G401.6 (cell line): Measurements from ENCODE around the gene CALY.
"Not testable (repeated sequence)": the region's sequence is repeated elsewhere in the genome, so short reads cannot be mapped to it uniquely, and the experiment has no call there.

ENCODE experiments used
- FAIRE-seq: peaks from 2 replicates; lab custom pipeline; 2012; peaks lifted over from hg19 to GRCh38; lab: Jason Lieb, UNC

Gene CALY, protein sequence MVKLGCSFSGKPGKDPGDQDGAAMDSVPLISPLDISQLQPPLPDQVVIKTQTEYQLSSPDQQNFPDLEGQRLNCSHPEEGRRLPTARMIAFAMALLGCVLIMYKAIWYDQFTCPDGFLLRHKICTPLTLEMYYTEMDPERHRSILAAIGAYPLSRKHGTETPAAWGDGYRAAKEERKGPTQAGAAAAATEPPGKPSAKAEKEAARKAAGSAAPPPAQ

DNA sequence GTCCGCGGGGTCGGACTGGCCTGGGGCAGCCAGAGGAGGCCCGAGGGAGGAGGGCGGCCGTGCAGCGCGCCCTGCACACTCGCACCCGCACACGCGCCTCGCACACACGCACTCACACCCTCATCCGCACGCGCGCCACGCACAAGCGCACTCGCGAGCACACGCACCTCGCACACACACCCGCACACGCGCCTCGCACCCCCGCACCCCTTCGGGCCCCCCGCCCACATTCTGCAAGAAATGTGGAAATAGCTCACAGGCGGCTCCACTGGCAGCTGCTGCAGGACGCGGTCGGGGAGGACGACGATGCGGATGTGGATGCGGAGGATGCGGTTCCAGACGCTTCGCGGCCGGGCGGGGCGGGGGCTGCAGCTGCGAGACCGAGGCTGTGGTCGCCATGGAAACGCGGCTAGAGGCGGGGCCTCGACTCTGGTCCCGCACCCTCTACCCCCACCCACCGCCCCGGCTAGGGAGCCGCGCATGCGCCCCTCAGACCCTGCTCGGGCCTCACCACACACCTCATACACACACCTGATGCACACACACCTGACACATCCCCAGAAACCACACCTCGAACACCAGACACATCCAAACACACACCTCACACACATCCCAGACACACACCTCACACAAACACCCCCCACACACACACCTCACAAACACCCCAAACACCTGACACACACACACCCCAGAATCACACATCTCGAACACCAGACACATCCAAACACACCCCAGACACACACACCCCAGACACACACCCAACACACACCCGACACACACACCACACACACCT is at the start of gene CALY:
TSS of gene CALY (minus strand) at position 320 of the 793 bp plus-strand sequence. CDS start 7,907 bp downstream, outside the sequence.
- FAIRE-seq = no peak

DNA sequence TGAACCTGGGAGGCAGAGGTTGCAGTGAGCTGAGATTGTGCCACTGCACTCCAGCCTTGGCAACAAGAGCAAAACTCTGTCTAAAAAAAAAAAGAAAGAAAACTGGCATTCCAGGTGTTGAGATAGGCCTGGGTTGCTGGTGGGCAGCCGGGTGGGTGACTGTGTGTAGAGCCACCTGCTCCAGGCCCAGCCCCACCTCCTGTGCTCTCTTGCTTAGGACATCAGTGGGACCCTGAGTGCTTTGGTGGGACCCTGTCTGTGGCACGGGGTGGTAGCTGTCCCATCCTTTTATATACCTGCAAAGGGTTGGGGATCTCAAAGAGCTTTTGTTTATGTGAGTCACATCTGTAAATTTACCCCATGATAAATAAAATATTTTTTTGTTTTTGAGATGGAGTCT is 48.5 kb upstream of the CALY start:
- FAIRE-seq = no peak

DNA sequence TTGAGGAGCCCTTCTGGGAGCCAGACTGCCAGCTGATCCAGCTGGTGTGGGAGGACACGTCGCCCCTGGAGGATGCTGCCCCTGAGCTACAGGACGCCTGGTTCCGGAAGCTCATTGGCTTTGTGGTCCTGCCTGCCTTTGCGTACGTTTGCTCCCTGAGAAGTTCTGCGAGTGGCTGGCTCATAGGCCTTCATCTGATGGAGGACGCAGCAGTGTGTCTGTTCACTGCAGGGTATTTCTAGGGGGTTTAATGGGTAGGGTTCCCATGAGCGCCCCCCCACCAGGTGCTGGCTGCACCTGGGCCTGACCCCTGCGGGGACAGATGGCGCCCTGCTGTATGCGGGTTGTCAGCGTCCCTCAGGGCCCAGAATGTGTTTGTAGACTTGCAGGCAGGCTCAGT is 47.4 kb upstream of the CALY start:
- no peak for FAIRE-seq

DNA sequence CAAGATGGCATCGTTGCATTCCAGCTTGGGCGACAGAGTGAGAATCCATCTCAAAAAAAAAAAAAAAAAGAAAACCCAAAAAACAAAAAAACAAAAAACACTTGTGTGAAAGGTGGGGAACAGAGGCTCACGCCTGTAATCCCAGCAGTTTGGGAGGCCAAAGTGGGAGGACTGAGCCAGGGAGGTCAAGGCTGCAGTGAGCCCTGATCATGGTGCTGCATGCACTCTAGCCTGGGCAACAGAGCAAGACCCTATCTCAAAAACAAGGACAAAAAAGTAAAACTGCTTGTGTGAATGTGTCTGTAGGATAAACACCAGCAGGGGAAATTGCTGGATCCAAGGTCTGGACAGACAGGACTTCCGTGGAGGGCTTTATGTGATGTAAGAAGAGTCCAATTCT is 46.9 kb upstream of the CALY start:
- no peak for FAIRE-seq

DNA sequence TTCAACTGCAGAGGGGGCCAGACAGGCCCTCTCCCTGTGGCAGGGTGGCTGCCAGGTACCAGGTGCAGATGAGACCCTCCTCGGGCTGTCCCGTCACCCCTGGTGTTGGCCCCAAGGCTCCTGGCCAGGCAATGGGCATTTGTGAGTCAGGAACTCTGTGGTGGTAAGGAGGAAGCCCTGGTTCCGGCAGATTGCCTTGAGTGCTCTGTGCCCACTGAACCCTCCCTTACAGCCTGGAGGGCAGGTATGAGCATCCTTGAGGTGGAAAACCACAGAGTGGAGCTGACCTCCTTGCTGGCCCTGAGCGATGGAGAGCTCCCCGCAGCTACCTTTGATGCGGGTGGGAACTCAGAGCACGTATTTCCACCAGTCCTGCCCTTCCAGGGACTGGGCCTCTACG is 44.3 kb upstream of the CALY start:
- no peak for FAIRE-seq

DNA sequence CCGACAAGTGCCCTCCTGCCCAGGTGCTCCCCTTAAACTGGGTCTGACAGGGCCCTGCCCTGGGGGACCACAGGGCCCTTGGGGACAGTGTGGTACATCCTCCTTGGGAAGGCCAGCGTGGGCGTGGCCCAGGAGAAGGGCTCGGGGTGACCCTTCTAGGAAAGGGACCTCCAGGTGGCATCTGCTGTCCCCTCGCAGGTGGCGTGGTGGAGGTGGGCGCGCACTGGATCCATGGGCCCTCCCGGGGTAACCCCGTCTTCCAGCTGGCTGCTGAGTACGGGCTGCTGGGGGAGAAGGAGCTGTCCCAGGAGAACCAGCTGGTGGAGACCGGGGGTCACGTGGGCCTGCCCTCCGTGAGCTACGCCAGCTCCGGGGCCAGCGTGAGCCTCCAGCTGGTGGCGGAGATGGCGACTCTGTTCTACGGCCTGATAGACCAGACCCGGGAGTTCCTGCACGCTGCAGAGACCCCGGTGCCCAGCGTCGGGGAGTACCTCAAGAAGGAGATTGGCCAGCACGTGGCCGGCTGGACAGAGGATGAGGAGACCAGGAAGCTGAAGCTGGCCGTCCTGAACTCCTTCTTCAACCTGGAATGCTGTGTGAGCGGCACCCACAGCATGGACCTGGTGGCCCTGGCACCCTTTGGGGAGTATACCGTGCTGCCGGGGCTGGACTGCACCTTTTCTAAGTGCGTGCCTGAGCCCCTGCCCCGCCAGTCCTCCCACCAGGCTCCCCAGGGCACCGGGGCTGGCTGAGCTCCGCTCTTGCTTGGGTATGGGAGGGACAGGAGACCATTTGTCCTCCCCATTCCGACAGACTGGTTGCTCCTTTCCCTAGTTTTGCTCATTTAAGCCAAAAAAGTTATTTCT is 43.3 kb upstream of the CALY start:
- FAIRE-seq = no peak

DNA sequence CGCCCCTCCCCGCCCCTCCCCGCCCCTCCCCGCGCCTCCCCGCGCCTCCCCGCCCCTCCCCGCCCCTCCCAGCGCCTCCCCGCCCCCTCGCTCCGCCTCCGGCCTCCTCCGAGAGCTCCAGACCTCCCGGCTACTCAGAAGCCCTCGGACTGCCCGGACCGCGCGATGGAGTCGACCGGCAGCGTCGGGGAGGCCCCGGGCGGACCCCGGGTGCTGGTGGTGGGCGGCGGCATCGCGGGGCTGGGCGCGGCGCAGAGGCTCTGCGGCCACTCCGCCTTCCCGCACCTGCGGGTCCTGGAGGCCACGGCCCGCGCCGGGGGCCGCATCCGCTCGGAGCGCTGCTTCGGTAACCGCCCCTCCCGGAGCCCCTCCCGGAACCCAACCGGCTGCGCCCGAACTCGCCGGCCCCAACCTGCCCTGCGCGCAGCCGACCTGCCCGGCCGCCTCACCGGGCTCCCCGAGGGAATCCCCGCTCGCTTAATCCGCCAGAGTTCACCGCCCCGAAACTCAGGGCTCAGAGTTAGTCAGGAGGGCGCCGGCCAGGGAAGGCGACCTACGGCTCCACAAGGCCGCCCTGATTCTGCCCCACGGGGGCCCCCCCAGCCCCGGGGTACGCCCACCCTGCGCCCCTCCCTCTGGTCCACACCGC is 42.6 kb upstream of the CALY start, which contains the start of gene PAOX:
TSS of gene PAOX (plus strand) at position 111 of the 649 bp plus-strand sequence. CDS start at position 166, 55 bp downstream.
- FAIRE-seq = no peak

DNA sequence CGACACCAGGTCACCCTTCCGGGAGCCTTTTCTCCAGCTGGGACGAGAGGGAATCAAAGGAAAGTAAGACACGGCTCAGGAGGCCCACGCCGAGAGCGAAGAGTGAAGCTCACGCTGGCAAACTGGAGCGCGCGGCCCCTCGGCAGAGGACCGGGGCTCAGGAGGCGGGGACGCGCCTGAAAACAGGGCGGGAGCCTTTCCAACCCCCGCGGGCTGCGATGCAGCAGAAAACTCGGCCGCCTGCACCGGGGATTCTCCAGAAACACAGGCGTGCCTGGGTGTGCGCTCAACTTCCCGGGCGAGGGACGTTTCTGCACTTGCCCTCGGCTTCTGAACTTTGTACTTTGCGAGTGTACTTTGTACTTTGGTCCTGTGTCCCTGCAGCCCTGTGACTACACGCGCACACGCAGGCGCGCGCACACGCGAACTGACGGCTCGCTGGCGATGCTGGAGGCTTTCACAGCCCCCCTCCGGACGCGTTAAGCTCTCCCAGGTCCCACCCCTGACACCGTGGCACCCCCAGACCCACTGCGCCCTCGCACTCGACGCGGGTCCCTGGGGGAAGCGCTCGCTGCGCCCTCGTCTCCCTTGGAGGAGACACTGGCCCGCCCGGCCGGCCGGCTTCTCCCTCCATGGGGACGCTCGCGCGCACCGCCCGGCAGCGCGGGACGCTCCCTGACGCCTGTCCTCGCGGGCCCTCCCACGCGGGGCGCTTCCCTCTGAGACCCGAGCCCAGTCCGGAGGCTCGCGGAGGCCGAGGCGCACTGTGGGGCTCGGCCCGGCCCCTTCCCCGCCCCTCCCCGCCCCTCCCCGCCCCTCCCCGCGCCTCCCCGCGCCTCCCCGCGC is 41.8 kb upstream of the CALY start:
- no peak for FAIRE-seq

DNA sequence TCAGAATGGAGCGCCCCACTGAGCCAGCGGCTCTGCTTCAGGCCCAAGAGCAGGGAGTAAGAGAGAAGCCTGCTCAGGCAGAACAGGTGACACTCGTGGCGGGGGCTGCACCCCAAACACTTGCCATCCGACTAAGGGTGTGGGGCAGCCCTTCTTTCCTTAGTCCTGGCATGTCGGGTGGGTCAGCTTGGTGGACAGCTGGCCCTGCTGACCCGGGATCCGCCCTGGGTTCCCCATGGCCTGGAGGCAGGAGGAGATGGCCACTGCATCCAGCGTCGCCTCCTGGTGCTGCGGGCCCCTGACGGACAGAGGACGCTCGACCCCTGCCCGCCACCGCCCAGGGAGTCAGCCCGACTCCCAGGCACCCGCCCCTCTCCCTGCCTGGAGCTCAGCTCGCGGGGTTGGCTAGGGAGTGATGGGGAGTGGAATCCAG is 41.1 kb upstream of the CALY start:
- FAIRE-seq = no peak

DNA sequence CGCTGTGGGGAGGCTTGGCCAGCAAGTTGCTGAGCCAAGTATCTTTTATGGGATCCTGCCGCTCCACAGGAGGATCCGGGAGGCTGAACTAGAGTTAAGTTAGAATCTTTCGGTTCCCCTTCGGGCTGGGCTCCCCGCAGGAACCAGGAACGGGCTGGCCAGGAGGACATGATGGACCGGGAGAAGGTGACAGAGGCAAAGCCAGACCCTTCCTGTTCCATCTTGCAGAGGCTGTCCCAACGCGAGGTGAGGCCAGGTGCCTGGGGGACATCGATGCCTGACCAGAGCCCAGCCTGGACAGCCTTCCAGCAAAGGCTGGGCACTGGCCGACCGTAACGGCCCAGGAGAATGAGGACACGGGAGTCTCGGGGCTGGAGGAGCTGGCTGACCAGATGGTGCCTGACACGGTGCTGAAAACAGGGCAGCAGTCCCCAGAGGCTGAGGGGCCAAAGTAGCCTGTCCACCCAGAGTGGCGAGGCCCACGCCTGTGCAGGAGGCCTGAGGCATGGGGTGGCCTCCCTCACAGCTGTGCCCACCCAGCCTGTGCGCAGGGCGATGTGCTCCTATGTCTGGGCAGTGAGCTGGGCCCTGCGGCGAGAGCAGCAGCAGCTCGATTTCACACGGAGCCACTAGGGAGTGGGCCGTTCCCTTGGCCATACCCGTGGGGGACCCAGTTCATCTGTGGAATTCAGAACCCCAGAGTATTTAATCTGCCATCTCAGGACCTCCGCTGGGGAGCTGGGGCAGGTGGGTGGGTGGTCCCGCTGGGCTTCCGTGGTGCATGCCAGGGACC is 40.5 kb upstream of the CALY start:
- FAIRE-seq = no peak

DNA sequence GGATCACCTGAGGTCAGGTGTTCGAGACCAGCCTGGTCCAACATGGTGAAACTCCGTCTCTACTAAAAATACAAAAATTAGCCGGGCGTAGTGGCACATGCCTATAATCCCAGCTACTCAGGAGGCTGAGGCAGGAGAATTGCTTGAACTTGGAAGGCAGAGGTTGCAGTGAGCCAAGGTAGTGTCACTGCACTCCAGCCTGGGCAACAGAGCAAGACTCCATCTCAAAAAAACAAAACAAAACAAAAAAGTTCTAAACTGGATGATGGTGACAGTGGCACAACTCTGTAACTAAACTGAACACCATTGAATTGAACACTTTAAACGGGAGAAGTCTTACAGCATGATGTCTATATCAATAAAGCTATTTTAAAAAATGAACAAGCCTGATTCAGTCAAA is 39.5 kb upstream of the CALY start:
- FAIRE-seq = not testable (repeated sequence)

DNA sequence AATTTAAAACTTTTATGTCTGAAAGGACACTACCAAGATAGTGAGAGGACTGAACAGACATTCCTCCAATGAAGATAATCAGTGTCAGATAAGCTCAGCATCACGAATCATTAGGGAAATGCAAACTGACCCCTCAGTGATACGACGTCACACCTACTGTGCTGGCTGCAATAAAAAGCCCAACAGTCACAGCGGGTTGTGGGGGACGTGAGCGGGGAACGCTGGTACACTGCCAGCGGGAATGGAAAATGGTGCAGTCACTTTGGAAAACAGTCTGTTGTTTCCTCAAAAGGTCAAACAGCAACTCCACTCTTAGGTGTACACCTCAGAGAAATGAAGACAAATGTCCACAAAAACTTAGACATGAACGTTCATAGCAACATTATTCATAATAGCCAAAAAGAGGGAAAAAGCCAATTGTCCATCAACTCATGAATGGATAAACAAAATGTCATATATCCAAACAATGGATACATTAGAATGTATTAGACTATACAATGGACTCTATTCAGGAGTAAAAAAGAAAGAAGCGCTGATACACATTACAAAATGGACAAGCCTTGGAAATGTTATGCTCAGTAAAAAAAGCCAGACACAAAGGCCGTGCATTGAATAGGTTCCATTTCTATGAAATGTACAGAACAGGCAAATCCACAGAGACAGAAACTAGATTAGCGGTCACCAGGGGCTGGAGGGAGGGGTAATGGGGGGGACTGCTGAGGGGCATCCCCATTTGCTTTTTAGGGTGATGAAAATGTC is 38.8 kb upstream of the CALY start:
- FAIRE-seq = no peak

DNA sequence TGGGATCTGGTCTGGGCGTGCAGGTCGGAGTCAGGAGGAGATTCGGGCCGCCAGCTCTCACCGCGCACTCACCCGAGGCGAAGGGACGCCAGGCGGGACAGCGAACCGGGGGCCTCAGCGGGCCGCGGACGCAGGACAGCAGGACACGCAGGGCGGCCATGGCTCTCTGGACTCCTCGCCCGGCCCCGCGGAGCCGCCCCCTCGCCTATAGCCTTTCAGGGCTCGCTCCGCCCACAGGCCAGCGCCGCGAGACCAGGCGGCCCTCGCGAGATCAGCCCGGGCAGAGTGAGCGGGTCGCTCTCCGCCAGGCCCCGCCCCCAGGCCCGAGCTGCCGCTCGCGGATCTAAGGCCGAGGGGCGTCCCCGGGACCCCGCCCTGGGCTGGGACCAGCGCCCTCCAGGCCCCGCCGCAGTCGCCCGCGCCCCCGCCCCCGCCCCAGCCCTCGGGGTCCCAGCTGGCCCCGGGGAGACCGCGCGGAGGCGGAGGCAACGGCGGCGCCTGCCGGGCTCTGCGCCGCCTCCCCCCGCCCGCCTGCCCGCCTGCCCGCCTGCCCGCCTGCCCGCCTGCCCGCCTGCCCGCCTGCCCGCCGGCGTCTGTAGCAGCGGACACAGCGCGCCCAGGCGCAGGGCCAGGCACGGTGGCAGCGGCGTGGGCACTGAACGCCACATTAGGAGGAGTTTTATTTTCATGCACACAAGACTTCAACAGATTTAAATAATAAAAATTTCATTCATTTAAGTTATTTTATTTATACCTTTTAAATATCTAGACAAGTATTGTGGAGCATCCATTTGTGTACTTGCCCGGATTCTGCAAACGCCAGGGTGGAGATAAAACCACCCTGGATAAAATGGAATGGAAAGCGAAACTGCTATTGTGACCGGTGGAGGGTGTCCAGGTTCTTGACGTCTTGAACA is 36.7 kb upstream of the CALY start, which contains the start of gene ECHS1:
TSS of gene ECHS1 (minus strand) at position 181 of the 917 bp plus-strand sequence. CDS start at position 160, 21 bp downstream.
- FAIRE-seq = no peak

DNA sequence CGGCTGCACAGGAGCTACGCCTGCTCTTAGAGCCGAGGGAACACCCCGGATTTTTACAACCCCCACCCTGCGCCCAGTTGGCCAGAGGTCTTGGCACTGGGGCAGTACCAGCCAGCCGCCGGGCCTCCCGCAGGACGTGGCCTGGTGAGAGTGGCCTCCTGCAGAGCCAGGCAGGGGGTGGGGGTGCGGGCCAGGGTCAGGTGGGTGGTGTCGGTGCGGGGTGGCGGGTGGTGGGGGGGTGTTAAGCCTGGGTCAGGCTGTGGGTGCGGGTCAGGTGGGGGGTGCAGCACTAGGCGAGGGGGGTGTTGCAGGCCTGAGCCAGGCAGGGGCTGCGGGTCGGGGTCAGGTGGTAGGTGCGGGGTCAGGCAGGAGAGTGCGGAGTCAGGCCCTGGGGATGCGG is 35.8 kb upstream of the CALY start:
- FAIRE-seq = no peak

DNA sequence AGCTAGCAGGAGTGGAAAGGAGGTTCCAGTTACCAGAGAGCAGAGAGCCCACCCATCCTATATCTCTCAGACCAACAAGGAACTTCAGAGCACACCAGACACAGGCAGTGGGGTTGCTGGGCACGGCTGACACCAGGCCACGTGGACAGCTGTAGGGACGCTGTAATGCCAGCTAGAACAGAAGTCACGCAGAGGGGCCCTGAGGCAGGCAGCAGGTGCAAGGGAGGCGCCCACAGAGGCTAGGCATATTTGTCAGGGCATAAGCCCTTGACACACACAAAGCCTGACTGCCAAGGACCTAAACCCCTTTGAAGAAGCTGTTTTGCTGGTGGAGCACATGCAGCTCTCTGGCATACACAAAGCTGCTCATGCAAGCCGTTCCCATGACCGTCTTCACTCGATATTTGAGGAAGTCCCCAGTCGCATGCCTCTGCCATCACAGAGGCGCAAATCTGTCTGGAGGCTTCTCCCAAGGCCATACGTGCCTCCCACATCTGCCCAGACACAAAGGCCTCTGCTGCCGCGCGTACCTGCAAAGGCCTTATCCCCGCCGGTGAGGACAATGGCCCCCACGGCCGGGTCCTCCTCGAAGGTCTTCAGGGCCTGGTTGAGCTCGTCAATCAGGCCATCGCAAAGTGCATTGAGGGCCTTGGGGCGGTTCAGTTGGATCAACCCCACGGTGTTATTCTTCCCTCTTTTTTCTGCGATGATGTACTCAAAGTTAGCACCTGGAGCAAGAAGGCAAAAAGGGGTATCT is 33.5 kb upstream of the CALY start:
- no peak for FAIRE-seq

DNA sequence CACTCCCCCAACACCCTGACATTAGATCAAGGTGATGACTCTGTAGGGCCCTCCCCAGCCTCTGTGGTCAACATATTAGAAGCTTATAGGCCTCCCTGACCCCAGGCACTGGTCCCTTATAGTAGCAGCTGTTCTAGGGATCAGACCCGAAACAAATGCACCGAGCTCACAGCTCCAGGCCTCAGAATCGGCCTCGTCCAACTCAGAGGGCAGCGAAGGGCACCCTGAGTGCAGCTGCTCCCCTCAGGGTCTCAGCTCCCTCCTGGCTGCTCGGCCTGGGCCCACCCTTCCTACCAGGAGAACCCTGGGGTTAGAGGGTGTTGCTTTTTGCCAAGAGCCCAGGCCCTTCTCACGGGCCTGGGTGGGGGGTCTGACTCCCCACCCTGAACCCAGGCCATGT is 31.5 kb upstream of the CALY start:
- FAIRE-seq = no peak

DNA sequence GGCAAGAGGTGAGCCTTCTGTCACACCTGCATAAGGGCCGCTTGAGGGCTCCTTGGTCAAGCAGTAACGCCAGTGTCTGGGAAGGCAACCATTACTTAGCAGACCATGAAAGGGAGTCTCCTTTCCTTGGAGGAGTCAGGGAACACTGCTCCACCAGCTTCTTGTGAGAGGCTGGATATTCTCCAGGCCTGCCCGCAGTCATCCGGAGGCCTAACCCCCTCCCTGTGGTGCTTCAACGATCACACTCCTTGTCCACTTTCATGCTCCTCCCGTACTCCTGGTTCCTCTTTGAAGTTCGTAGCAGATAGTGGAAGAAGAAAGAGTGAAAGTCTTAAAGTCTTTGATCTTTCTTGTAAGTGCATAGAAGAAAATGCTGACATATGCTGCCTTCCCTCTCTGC is 30.8 kb upstream of the CALY start:
- not testable (repeated sequence) for FAIRE-seq

DNA sequence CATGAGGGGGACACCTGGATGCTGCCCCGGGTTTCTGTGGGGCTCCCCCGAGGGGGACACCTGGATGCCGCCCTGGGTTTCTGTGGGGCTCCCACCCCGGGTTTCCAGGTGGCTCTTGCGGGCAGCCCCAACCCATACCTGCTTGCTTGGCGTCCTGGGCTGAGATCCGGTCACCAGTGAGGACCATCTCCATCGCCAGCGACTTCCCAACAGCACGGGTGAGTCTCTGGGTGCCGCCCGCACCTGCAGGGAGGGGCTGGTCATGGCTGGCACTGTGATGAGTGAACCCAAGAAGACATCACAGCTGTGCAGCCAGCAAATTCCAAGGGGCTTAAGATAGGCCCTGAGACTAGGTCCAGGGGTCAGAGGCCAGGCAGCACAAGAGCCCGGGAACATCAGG is 30.1 kb upstream of the CALY start:
- FAIRE-seq = no peak
